ENCODE data around the gene TBX4. TPM values are rescaled to one million over a fixed set of nuclear protein-coding genes. Genes with fewer than 3 reads are reported as not detected.

Gene TBX4
- total RNA-seq, 2 donors from 2014 or later, result not detected

- Histone ChIP-seq H3K9me3 (no peaks in the 10 kb centered on the region), H3K36me3 (no peaks in the 10 kb centered on the region), H3K4me3 (no peak overlapping the region), H3K27me3 (no peaks in the 10 kb centered on the region), H3K27ac (no peak overlapping the region), H3K4me1 (no peaks in the 10 kb centered on the region)
- no peak for TF ChIP-seq CTCF (IDR thresholded peaks at IDR 0.05)
- no peak for DNase-seq (ENCODE audit: low spot score)
These were observed 42.3 kb downstream of the TBX4 start for GRCh38 chr17:61494325-61495160.

- Histone ChIP-seq H3K27ac (no peak overlapping the region), H3K4me1 (no peaks in the 10 kb centered on the region), H3K4me3 (no peak overlapping the region), H3K9me3 (no peaks in the 10 kb centered on the region), H3K36me3 (no peaks in the 10 kb centered on the region), H3K27me3 (no peaks in the 10 kb centered on the region)
- TF ChIP-seq CTCF (IDR thresholded peaks at IDR 0.05), result no peak
- no peak for DNase-seq (ENCODE audit: low spot score)
These were observed 43.1 kb downstream of the TBX4 start for GRCh38 chr17:61495161-61495857.

GRCh38 chr17:61496174-61496956 is 44.1 kb downstream of the TBX4 start:
- no peaks in the 10 kb centered on the region for H3K9me3 ChIP-seq
- H3K36me3 ChIP-seq, result no peaks in the 10 kb centered on the region
- H3K4me1 ChIP-seq, result no peaks in the 10 kb centered on the region
- no peaks in the 10 kb centered on the region for H3K27me3 ChIP-seq
- no peak for TF ChIP-seq CTCF (IDR thresholded peaks at IDR 0.05)
- no peak overlapping the region for H3K4me3 ChIP-seq
- H3K27ac ChIP-seq, result no peak overlapping the region
- no peak for DNase-seq (ENCODE audit: low spot score)

GRCh38 chr17:61496957-61497653 is 44.9 kb downstream of the TBX4 start:
- H3K4me1 ChIP-seq, result no peaks in the 10 kb centered on the region
- DNase-seq (ENCODE audit: low spot score), result no peak
- no peaks in the 10 kb centered on the region for H3K27me3 ChIP-seq
- no peak overlapping the region for H3K27ac ChIP-seq
- no peaks in the 10 kb centered on the region for H3K36me3 ChIP-seq
- TF ChIP-seq CTCF (IDR thresholded peaks at IDR 0.05), result no peak
- H3K9me3 ChIP-seq, result no peaks in the 10 kb centered on the region
- no peak overlapping the region for H3K4me3 ChIP-seq

Data from right atrium auricular region (tissue), 2 donors.